H1 (cell line): ENCODE measurements around the gene LUC7L3. TPM values are rescaled to one million over a fixed set of nuclear protein-coding genes. Genes with fewer than 3 reads are reported as not detected.

Experiments
- CTCF ChIA-PET: fragments of 300-600 bp; sonication (Branson Sonifier 250); formaldehyde crosslinking; loops from one replicate; lab custom pipeline; 2021; ENCODE audit not compliant: partially characterized antibody; lab: Charles Lee
- POLR2A ChIA-PET: fragments of 300-600 bp; sonication (Branson Sonifier 250); formaldehyde crosslinking; loops from one replicate; lab custom pipeline; 2021; ENCODE audit warnings: inconsistent platforms; ENCODE audit not compliant: partially characterized antibody; lab: Charles Lee
- DNase-seq, 2 experiments: peaks; one replicate each; pipeline versions ENCODE4 v3.0.0 to v3.0.0-alpha.2; 2010 to 2022; ENCODE audit warnings: low spot score in 2 of 2, low read depth in 1 of 2, mixed read lengths in 1 of 2
- FAIRE-seq: peaks from 2 replicates; lab custom pipeline; 2011; peaks lifted over from hg19 to GRCh38; lab: Jason Lieb, UNC
- H2AFZ ChIP-seq: 2 replicates; pipeline ENCODE4 v1.8.1; 2012; ENCODE audit warnings: low read length, inconsistent platforms
- H2AK5ac ChIP-seq: 2 replicates; pipeline ENCODE4 v1.6.1; 2013; ENCODE audit warnings: low read depth, low read length
- H2BK120ac ChIP-seq: replicated peaks from 2 replicates; pipeline ENCODE3; 2013; ENCODE audit warnings: low read depth, low read length, inconsistent platforms
- H2BK12ac ChIP-seq: 2 replicates; pipeline ENCODE4 v1.6.1; 2013; ENCODE audit warnings: low read depth, low read length
- H2BK15ac ChIP-seq: 2 replicates; pipeline ENCODE4 v1.6.1; 2013; ENCODE audit warnings: low read length
- H2BK20ac ChIP-seq: 2 replicates; pipeline ENCODE4 v1.6.1; 2013; ENCODE audit warnings: low read length
- H2BK5ac ChIP-seq: 2 replicates; pipeline ENCODE4 v1.6.1; 2013; ENCODE audit warnings: low read depth, low read length
- H3K14ac ChIP-seq: 2 replicates; pipeline ENCODE4 v1.6.1; 2013; ENCODE audit warnings: inconsistent platforms; ENCODE audit not compliant: insufficient read length
- H3K18ac ChIP-seq: 2 replicates; pipeline ENCODE4 v1.6.1; 2013; ENCODE audit warnings: low read length; ENCODE audit errors: extremely low read depth
- H3K23ac ChIP-seq: 2 replicates; pipeline ENCODE4 v1.6.1; 2013; ENCODE audit warnings: inconsistent platforms; ENCODE audit not compliant: insufficient read length
- H3K23me2 ChIP-seq: 2 replicates; pipeline ENCODE4 v1.6.1; 2013; ENCODE audit warnings: low read depth, low read length
- H3K27ac ChIP-seq: 2 replicates; pipeline ENCODE4 v1.6.1; 2011; ENCODE audit warnings: low read depth, low read length, inconsistent platforms
- H3K27me3 ChIP-seq, 4 experiments: replicated peaks in 1 of 4; 1 replicate in 1 of 4; 2 replicates in 3 of 4; pipeline versions ENCODE4 v1.6.1 to v1.8.1; 2011 to 2013; ENCODE audit warnings: low read length in 3 of 4, mild to moderate bottlenecking in 3 of 4, inconsistent platforms in 2 of 4, mixed read lengths in 2 of 4, moderate library complexity in 1 of 4; ENCODE audit not compliant: control insufficient read depth in 3 of 4, insufficient read depth in 3 of 4; ENCODE audit errors: extremely low read depth in 1 of 4
- H3K36me3 ChIP-seq, 4 experiments: 2 replicates each; pipeline versions ENCODE4 v1.6.1 to v1.8.1; 2011 to 2013; ENCODE audit warnings: mild to moderate bottlenecking in 4 of 4, low read length in 3 of 4, moderate library complexity in 2 of 4, control low read depth in 1 of 4, inconsistent platforms in 1 of 4; ENCODE audit not compliant: insufficient read depth in 4 of 4, control insufficient read depth in 2 of 4
- H3K4ac ChIP-seq: replicated peaks from 2 replicates; pipeline ENCODE3; 2013; ENCODE audit warnings: low read length, low read depth, mixed read lengths, inconsistent platforms; ENCODE audit not compliant: insufficient read length
- H3K4me1 ChIP-seq, 4 experiments: replicated peaks in 1 of 4; 1 replicate in 1 of 4; 2 replicates in 3 of 4; pipeline versions ENCODE4 v1.6.1 to v1.8.1; 2011 to 2013; ENCODE audit warnings: low read length in 3 of 4, inconsistent platforms in 2 of 4, mixed read lengths in 1 of 4; ENCODE audit not compliant: insufficient read depth in 4 of 4, control insufficient read depth in 3 of 4
- H3K4me2 ChIP-seq, 2 experiments: 2 replicates each; pipeline versions ENCODE4 v1.6.1 to v1.8.1; 2011 to 2013; ENCODE audit warnings: low read depth in 2 of 2, low read length in 2 of 2, control low read depth in 1 of 2, inconsistent platforms in 1 of 2, mild to moderate bottlenecking in 1 of 2; ENCODE audit not compliant: insufficient read depth in 1 of 2
- H3K4me3 ChIP-seq, 4 experiments: fragments of 200-600, 300-600 bp in 1 of 4; sonication (generic), shearing (Covaris generic), sonication (Bioruptor Twin) in 1 of 4; 2 replicates each; pipeline versions ENCODE4 v1.5.1 to v1.8.1; 2011 to 2016; ENCODE audit warnings: low read length in 4 of 4, low read depth in 3 of 4, control low read depth in 2 of 4, inconsistent platforms in 2 of 4, mild to moderate bottlenecking in 2 of 4, mixed read lengths in 1 of 4, moderate library complexity in 1 of 4; ENCODE audit not compliant: insufficient read depth in 2 of 4; ENCODE audit errors: extremely low read depth in 1 of 4
- H3K56ac ChIP-seq: replicated peaks from 2 replicates; pipeline ENCODE3; 2013; ENCODE audit warnings: low read depth, mild to moderate bottlenecking, mixed read lengths, low read length, inconsistent platforms; ENCODE audit not compliant: insufficient read length
- H3K79me1 ChIP-seq: 2 replicates; pipeline ENCODE4 v1.6.1; 2013; ENCODE audit warnings: low read depth, low read length, control low read depth
- H3K79me2 ChIP-seq, 2 experiments: 2 replicates each; pipeline versions ENCODE4 v1.6.1 to v1.8.1; 2012 to 2013; ENCODE audit warnings: low read length in 2 of 2, mild to moderate bottlenecking in 2 of 2, inconsistent platforms in 1 of 2; ENCODE audit not compliant: insufficient read depth in 2 of 2, control insufficient read depth in 1 of 2
- H3K9ac ChIP-seq, 4 experiments: replicated peaks in 1 of 4; 1 replicate in 1 of 4; 2 replicates in 3 of 4; pipeline versions ENCODE4 v1.6.1 to v1.8.1; 2011 to 2013; ENCODE audit warnings: low read depth in 3 of 4, low read length in 3 of 4, control low read depth in 2 of 4, mild to moderate bottlenecking in 2 of 4, moderate library complexity in 2 of 4, inconsistent platforms in 1 of 4; ENCODE audit errors: extremely low read depth in 1 of 4
- H3K9me3 ChIP-seq, 2 experiments: 2 replicates each; pipeline versions ENCODE4 v1.6.1 to v1.8.1; 2012 to 2013; ENCODE audit warnings: mild to moderate bottlenecking in 2 of 2, moderate library complexity in 2 of 2, control low read depth in 1 of 2, inconsistent platforms in 1 of 2, low read depth in 1 of 2, low read length in 1 of 2, mixed read lengths in 1 of 2; ENCODE audit not compliant: insufficient read depth in 2 of 2
- H4K20me1 ChIP-seq, 2 experiments: replicated peaks in 1 of 2; 2 replicates each; pipeline versions ENCODE3 to v1.8.1; 2011 to 2013; ENCODE audit warnings: inconsistent platforms in 2 of 2, low read length in 2 of 2, mild to moderate bottlenecking in 1 of 2; ENCODE audit not compliant: insufficient read depth in 2 of 2, control insufficient read depth in 1 of 2
- H4K5ac ChIP-seq: 2 replicates; pipeline ENCODE4 v1.6.1; 2013; ENCODE audit warnings: low read length, low read depth, mixed read lengths, inconsistent platforms; ENCODE audit not compliant: insufficient read length
- H4K8ac ChIP-seq: 2 replicates; pipeline ENCODE4 v1.8.0; 2013; ENCODE audit warnings: mild to moderate bottlenecking, moderate library complexity, low read length, inconsistent platforms; ENCODE audit not compliant: insufficient read depth; ENCODE audit errors: extremely low read depth
- H4K91ac ChIP-seq: replicated peaks from 2 replicates; pipeline ENCODE3; 2013; ENCODE audit warnings: low read length, mixed read lengths, inconsistent platforms; ENCODE audit not compliant: insufficient read length
- RXRA ChIP-seq: IDR thresholded peaks from 2 replicates; pipeline ENCODE4 v1.6.1; 2011; ENCODE audit warnings: low read depth, mild to moderate bottlenecking, low read length, moderate library complexity; ENCODE audit not compliant: insufficient read depth
- SAP30 ChIP-seq: fragments of 300-600 bp; sonication (generic); IDR thresholded peaks from 2 replicates; pipeline ENCODE4 v1.7.1; 2012; ENCODE audit warnings: low read length, moderate library complexity, mild to moderate bottlenecking, inconsistent platforms; ENCODE audit not compliant: insufficient read depth, insufficient replicate concordance
- SP2 ChIP-seq: IDR thresholded peaks from 2 replicates; pipeline ENCODE4 v1.6.1; 2012; ENCODE audit warnings: mild to moderate bottlenecking, low read length, inconsistent platforms
- SUZ12 ChIP-seq: fragments of 200-600 bp; sonication (generic); IDR thresholded peaks from 2 replicates; pipeline ENCODE4 v1.6.1; 2012; ENCODE audit warnings: mild to moderate bottlenecking, inconsistent platforms, low read length, moderate library complexity, mixed read lengths
- TAF7 ChIP-seq: optimal IDR thresholded peaks from 2 replicates; pipeline ENCODE3; 2011; ENCODE audit warnings: low read depth, mild to moderate bottlenecking, inconsistent platforms, low read length, moderate library complexity, borderline replicate concordance
- WGBS, 2 experiments: shearing (Covaris generic) in 1 of 2; methylation state at CpG; one replicate each; pipeline versions ENCODE4 v1.1.6 to v1.1.7; 2013 to 2015; ENCODE audit warnings: low lambda C conversion rate in 2 of 2, mixed read lengths in 2 of 2, inconsistent platforms in 1 of 2, low coverage in 1 of 2, missing lambda C conversion rate in 1 of 2; ENCODE audit not compliant: insufficient replicate concordance in 2 of 2, insufficient coverage in 1 of 2, insufficient read length in 1 of 2; ENCODE audit errors: extremely low coverage in 1 of 2, missing lambda C conversion rate in 1 of 2; 5-methylcytosine and 5-hydroxymethylcytosine counted together
- polyA plus RNA-seq, 7 experiments: library from polyadenylated mRNA; depleted of rRNA in 3 of 7; stranded (reverse) in 5 of 7; unstranded in 2 of 7; fragments of >200 nt in 5 of 7; fragments of 200-250 nt in 2 of 7; gene quantifications; 1 replicate in 5 of 7; 2 replicates in 1 of 7; 4 replicates in 1 of 7; pipeline versions ENCODE4 v1.2.1 to v1.2.3, GENCODE V29; 2011 to 2013; ENCODE audit warnings: missing spikeins in 2 of 7, mixed read lengths in 2 of 7
- total RNA-seq: library from RNA; stranded (reverse); fragmentation: NEBNext Ultra II Directional; extraction: Animal tissue kit (Norgen Biotek cat#: 25700); gene quantifications from 2 replicates; pipeline ENCODE4 v1.2.1, GENCODE V29; 2021

Gene LUC7L3
- total and polyA plus RNA-seq, 2 of the 8 experiments (the other 6 are each of a cell fraction or from before 2014, with no cell fraction given), result 102 to 126 TPM

DNA sequence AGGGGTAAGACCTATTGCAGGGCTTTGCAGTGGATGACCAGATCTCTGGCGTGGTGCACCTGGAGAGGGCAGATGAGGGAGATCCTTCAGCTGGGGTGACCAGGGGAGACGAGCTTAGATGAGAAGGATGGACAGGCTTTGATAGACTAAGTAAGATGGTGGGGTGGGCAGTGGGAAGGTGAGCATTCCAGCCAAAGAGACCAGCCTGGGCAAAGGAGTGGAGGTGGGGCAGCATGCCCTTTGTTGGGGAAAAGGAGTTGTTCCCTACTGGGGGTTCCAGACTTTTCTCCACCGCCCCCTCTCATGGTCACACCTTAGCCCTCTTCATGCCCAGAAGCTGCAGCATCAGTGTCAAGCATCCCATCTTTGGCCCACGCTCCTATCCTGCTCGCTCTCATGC, 39.3 kb upstream of the LUC7L3 start:
- Histone ChIP-seq H3K4me3 (no peak overlapping the region), H2AFZ (no peak overlapping the region), H3K4me2 (no peak overlapping the region), H2BK12ac (no peak overlapping the region), H3K9me3 (no peaks in the 10 kb centered on the region), H3K79me1 (no peaks in the 10 kb centered on the region), H3K79me2 (no peaks in the 10 kb centered on the region), H3K56ac (no peak overlapping the region), H3K4me1 (peaks cover 0 to 7% (median 1%) of the 10 kb centered on the region in 4 experiments; a peak in 3 of 7 replicates), H4K20me1 (no peaks in the 10 kb centered on the region)
- POLR2A ChIA-PET, result no interaction called here
- no peak for FAIRE-seq
- TF ChIP-seq RXRA (no peak), TAF7 (no peak), SUZ12 (no peak), SAP30 (no peak), SP2 (no peak)
- TF ChIP-seq, all 59 proteins: peak for 0
- H3K23me2 ChIP-seq, result no peaks in the 10 kb centered on the region
- H3K9ac ChIP-seq, result no peak overlapping the region
- H2BK5ac ChIP-seq, result no peak overlapping the region
- no peak overlapping the region for H2BK20ac ChIP-seq
- no peak overlapping the region for H4K5ac ChIP-seq
- no peak overlapping the region for H2AK5ac ChIP-seq
- H3K27ac ChIP-seq, result no peak overlapping the region
- 89% methylated on average over 5 of the region's 5 CpGs; no CpG with 5 or more reads in 1 of the 2 experiments for WGBS, 2 experiments
- CTCF ChIA-PET, result interaction anchor here (0.7 to 20.2 kb wide), 10 partner anchors 11 to 283 kb away, joined by 3 to 391 read pairs (median 6); partner anchors contain the start of gene LRRC59
- DNase-seq, result no peak
- H2BK120ac ChIP-seq, result no peak overlapping the region
- no peak overlapping the region for H4K8ac ChIP-seq
- H3K4ac ChIP-seq, result no peak overlapping the region
- no peaks in the 10 kb centered on the region for H3K27me3 ChIP-seq
- H3K36me3 ChIP-seq, result no peaks in the 10 kb centered on the region
- no peak overlapping the region for H4K91ac ChIP-seq
- H2BK15ac ChIP-seq, result no peak overlapping the region
- no peak overlapping the region for H3K23ac ChIP-seq
- H3K18ac ChIP-seq, result no peak overlapping the region
- H3K14ac ChIP-seq, result no peak overlapping the region
